ENCODE results near the gene PTGER1. TPM values are rescaled to one million over a fixed set of nuclear protein-coding genes. Genes with fewer than 3 reads are reported as not detected.
"Not testable (repeated sequence)": the region's sequence is repeated elsewhere in the genome, so short reads cannot be mapped to it uniquely, and the experiment has no call there.

Gene PTGER1
- polyA plus RNA-seq, 3 donors, result 1.6 to 13.3 (median 4.5) TPM

DNA sequence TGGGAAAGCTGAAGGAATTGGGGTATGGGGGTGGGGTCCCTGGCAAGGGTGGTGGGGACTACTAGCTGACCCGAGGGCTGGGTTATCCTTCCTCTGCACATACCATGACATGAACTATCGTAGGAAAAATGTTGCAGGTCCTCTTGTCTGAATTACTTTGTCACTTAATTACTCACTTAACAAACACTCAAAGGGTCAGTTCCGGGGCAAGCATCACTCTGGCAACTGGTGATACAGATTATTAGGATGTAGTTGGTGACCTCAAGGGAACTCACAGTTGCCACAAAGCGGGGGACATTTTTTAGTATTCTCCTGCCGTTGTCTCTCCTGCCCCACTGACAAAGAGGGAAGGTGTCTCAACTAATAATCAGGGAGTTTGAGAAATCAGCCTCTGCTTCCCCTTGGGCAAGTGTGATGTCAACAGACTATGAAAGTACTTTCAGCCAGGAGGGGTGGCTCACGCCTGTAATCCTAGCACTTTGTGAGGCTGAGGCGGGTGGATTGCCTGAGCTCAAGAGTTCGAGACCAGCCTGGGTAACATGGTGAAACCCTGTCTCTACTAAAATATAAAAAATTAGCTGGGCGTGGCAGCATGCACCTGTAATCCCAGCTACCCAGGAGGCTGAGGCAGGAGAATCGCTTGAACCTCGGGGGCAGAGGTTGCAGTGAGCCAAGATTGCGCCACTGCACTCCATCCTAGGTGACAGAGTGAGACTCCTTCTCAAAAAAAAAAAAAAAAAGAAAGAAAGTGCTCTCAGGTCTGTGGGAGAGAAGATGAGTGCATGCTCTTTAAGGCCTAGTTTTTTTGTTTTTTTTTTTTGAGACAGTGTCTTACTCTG, 32.8 kb upstream of the PTGER1 start:
- DNase-seq (ENCODE audit: extremely low read depth in 1 of 11, low read depth in 9 of 11, low spot score in 4 of 11), result no peak

- no peak for DNase-seq (ENCODE audit: extremely low read depth in 1 of 11, low read depth in 9 of 11, low spot score in 4 of 11)
Measured at GRCh38 chr19:14505488-14506239, 30.5 kb upstream of the PTGER1 start.

DNA sequence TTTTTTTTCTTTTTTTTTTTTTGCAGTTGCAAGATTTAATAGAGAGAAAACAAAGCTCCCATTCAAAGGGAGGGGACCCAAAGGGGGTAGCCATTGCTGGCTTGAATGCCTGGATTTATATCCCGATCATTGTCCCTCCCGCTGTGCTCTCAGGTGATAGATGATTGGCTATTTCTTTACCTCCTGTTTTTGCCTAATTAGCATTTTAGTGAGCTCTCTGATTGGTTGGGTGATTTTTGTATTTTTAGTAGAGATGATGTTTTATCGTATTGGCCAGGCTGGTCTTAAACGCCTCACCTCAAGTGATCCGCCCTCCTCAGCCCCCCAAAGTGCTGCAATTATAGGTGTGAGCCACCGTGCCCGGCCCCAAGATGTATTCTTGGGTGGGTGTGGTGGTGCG, 29.4 kb upstream of the PTGER1 start:
- not testable (repeated sequence) for DNase-seq (ENCODE audit: extremely low read depth in 1 of 11, low read depth in 9 of 11, low spot score in 4 of 11)

GRCh38 chr19:14503285-14503684, 28.1 kb upstream of the PTGER1 start:
- DNase-seq (ENCODE audit: extremely low read depth in 1 of 11, low read depth in 9 of 11, low spot score in 4 of 11), result no peak

- no peak for DNase-seq (ENCODE audit: extremely low read depth in 1 of 11, low read depth in 9 of 11, low spot score in 4 of 11)
Measured at GRCh38 chr19:14502334-14503092, 27.4 kb upstream of the PTGER1 start.

GRCh38 chr19:14497228-14497921, 22.2 kb upstream of the PTGER1 start:
- DNase-seq (ENCODE audit: extremely low read depth in 1 of 11, low read depth in 9 of 11, low spot score in 4 of 11), result no peak

DNA sequence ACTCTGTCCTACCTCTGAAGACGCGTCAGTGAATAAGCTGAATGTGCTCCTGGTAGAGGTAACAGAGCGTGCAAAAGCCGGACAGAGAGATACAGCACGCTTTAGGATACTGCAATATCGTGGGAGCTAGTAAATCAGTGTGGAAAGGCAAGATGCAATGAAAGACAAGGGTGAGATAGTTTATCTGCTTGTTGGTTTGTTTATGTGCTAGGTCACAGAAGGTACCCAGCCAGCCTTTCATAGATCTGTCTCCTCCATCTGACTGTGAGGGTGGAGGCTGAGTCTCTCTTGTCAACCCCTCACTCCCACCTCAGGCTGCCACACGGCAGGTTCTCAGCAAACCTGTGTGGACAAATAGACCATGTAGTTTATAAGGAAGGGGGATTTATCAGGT, 21.7 kb upstream of the PTGER1 start:
- DNase-seq (ENCODE audit: extremely low read depth in 1 of 11, low read depth in 9 of 11, low spot score in 4 of 11), result no peak

DNA sequence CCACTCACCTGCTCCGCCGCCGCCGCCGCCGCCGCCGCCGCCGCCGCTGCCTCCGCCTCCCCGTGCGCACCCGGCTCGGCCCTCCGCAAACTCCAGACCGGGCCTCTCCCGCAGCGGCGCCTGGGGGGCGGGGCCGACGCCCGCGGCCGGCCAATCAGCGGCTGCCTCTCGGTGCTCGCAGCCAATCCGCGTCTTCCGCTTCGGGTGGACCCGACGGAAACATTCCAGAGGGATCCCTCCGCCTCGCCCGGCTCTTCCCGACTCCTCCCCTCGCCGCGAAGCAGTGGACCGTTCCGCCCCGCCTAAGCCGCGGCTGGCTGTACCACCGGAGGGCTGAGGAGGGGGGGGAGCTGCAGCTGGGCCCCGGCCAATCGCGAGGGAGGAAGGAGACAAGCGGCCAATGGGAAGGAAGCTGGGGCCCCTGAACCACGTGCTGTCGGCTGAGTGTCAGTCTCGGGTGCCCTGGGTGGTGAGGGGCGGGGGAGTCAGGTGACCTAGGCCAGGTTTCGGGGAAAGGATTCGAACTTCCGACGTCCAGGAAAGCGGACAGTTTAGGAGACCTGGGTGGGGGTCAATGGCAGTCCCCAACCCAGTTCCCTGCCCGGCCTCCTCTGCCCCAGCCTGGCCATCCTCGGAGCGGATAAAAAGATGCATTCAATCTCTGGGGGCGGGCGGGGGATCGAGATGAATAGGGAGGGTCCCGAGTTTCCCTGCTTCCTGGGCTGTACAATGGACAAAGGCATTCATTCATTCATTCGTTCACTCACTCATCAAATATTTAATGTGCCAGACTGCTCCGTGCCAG, 21.1 kb upstream of the PTGER1 start, which contains the start of gene GIPC1:
Gene GIPC1 (minus strand): TSS at position 99 of the 805 bp plus-strand sequence. CDS start 13,151 bp downstream, outside the sequence.
- DNase-seq (ENCODE audit: extremely low read depth in 1 of 11, low read depth in 9 of 11, low spot score in 4 of 11), result peak; percentile 95 to 99 (median 98)

DNA sequence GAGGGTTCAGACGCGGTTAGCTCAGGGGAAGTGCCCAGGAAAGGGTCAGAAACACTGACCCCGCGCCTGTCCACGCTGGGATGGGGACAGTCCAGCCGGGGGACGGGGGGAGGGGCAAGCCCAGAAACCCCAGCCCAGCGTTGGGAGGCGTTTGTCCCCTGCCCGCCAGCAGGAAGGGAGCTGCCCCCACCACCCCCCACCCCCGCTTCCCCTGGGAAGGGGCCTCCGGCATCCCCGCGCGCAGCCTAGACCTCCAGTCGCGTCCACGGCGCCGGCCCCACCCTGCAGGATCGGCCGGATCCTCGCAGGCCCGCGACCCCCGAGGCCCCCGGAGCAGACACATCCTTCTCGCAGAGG, 20.5 kb upstream of the PTGER1 start:
- no peak for DNase-seq (ENCODE audit: extremely low read depth in 1 of 11, low read depth in 9 of 11, low spot score in 4 of 11)

GRCh38 chr19:14494910-14495671, 19.9 kb upstream of the PTGER1 start:
- DNase-seq (ENCODE audit: extremely low read depth in 1 of 11, low read depth in 9 of 11, low spot score in 4 of 11), result no peak

DNA sequence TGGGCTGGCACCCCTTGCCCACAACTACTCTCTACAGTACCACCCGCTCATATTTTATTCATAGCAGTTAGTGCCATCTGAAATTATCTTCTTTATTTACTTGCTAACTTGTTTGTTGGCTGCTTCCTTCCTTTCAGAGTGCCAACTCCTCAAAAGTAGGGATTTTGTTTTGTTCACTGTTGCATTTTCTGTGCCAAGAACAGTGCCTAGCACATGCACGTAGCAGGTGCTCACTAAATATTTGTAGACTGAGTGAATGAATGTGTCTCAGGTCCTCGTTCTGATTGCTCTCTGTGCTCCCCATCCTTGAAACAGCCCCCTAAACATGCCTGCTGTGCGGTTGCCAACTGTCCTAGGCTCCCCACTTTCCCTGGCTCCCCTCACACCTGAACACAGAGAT, 19.3 kb upstream of the PTGER1 start:
- no peak for DNase-seq (ENCODE audit: extremely low read depth in 1 of 11, low read depth in 9 of 11, low spot score in 4 of 11)

GRCh38 chr19:14492756-14493337, 17.7 kb upstream of the PTGER1 start:
- DNase-seq (ENCODE audit: extremely low read depth in 1 of 11, low read depth in 9 of 11, low spot score in 4 of 11), result no peak

DNA sequence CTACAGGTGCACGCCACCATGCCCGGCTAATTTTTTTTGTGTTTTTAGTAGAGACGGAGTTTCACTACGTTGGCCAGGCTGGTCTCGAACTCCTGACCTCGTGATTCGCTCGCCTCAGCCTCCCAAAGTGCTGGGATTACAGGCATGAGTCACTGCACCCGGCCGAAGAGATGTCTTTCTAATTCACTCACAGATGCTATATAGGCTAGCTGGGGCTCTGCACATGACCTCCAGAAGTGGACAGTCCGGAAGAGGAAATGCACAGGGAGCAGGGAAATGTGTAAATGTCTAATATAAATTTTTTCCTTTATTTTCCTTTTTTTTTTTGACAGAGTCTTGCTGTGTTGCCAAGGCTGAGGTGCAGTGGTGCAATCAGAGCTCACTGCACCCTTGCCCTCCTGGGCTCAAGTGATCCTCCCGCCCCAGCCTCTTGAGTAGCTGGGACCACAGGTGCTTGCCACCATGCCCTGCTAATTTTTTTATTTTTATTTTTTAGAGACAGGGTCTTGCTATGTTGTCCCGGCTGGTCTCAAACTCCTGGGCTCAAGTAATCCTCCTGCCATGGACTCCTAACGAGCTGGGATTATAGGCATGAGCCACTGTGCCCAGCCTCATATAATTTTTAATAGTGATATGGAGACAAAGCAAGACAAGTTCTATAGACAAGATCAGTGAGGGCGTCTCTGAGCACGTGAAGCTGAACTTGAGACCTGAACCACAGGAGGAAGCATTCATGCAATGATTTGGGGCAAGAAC, 12.4 kb upstream of the PTGER1 start:
- no peak for DNase-seq (ENCODE audit: extremely low read depth in 1 of 11, low read depth in 9 of 11, low spot score in 4 of 11)

- DNase-seq (ENCODE audit: extremely low read depth in 1 of 11, low read depth in 9 of 11, low spot score in 4 of 11), result no peak
Measured at GRCh38 chr19:14482172-14482941, 7.2 kb upstream of the PTGER1 start.

- DNase-seq (ENCODE audit: extremely low read depth in 1 of 11, low read depth in 9 of 11, low spot score in 4 of 11), result no peak
Measured at GRCh38 chr19:14480700-14481079, 5.5 kb upstream of the PTGER1 start.
